K562 (cell line): ENCODE data around the gene HOXC12.

Source experiments
- CTCF ChIP-seq, 3 experiments: IDR thresholded peaks in 2 of 3; conservative IDR thresholded peaks in 1 of 3; 2 replicates each; pipeline ENCODE4 v1.5.1; 2011 to 2012; ENCODE audit warnings: low read length in 3 of 3, mild to moderate bottlenecking in 3 of 3, control low read depth in 2 of 3, improper control_type of control experiment in 1 of 3, inconsistent platforms in 1 of 3, low read depth in 1 of 3, mixed read lengths in 1 of 3, moderate library complexity in 1 of 3; ENCODE audit not compliant: insufficient read depth in 2 of 3
- E2F1 ChIP-seq: sonication (generic); formaldehyde crosslinking; IDR thresholded peaks from 2 replicates; pipeline ENCODE4 v1.8.1; 2023; ENCODE audit warnings: mild to moderate bottlenecking, missing genetic modification reagents, moderate library complexity
- HDAC2 ChIP-seq: fragments of 450-650 bp; IDR thresholded peaks from 2 replicates; pipeline ENCODE4 v1.6.1; 2016; ENCODE audit warnings: mild to moderate bottlenecking
- NEUROD1 ChIP-seq: fragments of 150-350 bp; IDR thresholded peaks from 2 replicates; pipeline ENCODE4 v1.6.1; 2014; ENCODE audit warnings: borderline replicate concordance, low read length, low read depth; ENCODE audit not compliant: partially characterized antibody
- NRF1 ChIP-seq, 2 experiments: fragments of 450-650 bp; IDR thresholded peaks in 1 of 2; conservative IDR thresholded peaks in 1 of 2; 2 replicates each; pipeline ENCODE4 v1.6.1; 2014; ENCODE audit warnings: mild to moderate bottlenecking in 2 of 2
- SMARCB1 ChIP-seq: IDR thresholded peaks from 2 replicates; pipeline ENCODE4 v1.6.1; 2011; ENCODE audit warnings: improper control_type of control experiment, low read depth; ENCODE audit not compliant: insufficient read length
- YBX1 ChIP-seq: fragments of 450-650 bp; IDR thresholded peaks from 2 replicates; pipeline ENCODE4 v1.7.1; 2016; ENCODE audit warnings: mild to moderate bottlenecking
- ZNF274 ChIP-seq: IDR thresholded peaks from 2 replicates; pipeline ENCODE4 v1.6.1; 2011; ENCODE audit warnings: low read depth, mild to moderate bottlenecking, low read length, moderate library complexity, borderline replicate concordance
- ZNF3 ChIP-seq: fragments of 250-450 bp; sonication (Bioruptor Pico); IDR thresholded peaks from 2 replicates; pipeline ENCODE4 v1.5.0; 2021; ENCODE audit warnings: mild to moderate bottlenecking, moderate library complexity
- ZNF639 ChIP-seq, 2 experiments: fragments of 200-800 bp in 1 of 2; sonication (Bioruptor generic) in 1 of 2; sonication (generic) in 1 of 2; formaldehyde crosslinking in 1 of 2; IDR thresholded peaks in 1 of 2; conservative IDR thresholded peaks in 1 of 2; 2 replicates each; pipeline versions ENCODE4 v1.5.0 to v1.6.1; 2016 to 2020; ENCODE audit warnings: missing compliant biosample characterization in 1 of 2, missing genetic modification characterization in 1 of 2, missing genetic modification reagents in 1 of 2

GRCh38 chr12:53935383-53936341 is 19.0 kb upstream of the HOXC12 start:
- no peak for TF ChIP-seq NRF1 (conservative IDR thresholded peaks at IDR 0.05 in 1 of 2, IDR thresholded peaks at IDR 0.05 in 1 of 2)
- TF ChIP-seq CTCF (IDR thresholded peaks at IDR 0.05 in 2 of 3, conservative IDR thresholded peaks at IDR 0.05 in 1 of 3; ENCODE audit: insufficient read depth in 2 of 3, low read depth in 1 of 3, low read length in 3 of 3): no peak
- TF ChIP-seq YBX1: no peak
- TF ChIP-seq HDAC2: no peak
- TF ChIP-seq ZNF3 (CRISPR knock-in tag): no peak
- TF ChIP-seq ZNF274: no peak
- TF ChIP-seq SMARCB1: no peak
- no peak for TF ChIP-seq NEUROD1
- no peak for TF ChIP-seq E2F1 (CRISPR knock-in tag)
- TF ChIP-seq ZNF639 (CRISPR knock-in tag; conservative IDR thresholded peaks at IDR 0.05 in 1 of 2, IDR thresholded peaks at IDR 0.05 in 1 of 2): no peak
